Cardiac fibroblast (primary cell): Measurements from ENCODE around the gene ZNF581.

ENCODE experiments used
- DNase-seq, 2 donors: peaks; one replicate each; pipeline versions ENCODE4 v3.0.0 to v3.0.0-alpha.2; 2010; ENCODE audit warnings: low read depth in 2 of 2
- H3K4me3 ChIP-seq, 2 donors: replicated peaks in 1 of 2; 1 replicate in 1 of 2; 2 replicates in 1 of 2; pipeline ENCODE4 v1.5.1; 2011; ENCODE audit warnings: low read depth in 2 of 2, low read length in 2 of 2, mild to moderate bottlenecking in 2 of 2, moderate library complexity in 1 of 2
- CTCF ChIP-seq: IDR thresholded peaks from one replicate; pipeline ENCODE4 v1.5.1; 2011; ENCODE audit warnings: low read depth, mild to moderate bottlenecking, low read length, inconsistent platforms

Gene ZNF581

DNA sequence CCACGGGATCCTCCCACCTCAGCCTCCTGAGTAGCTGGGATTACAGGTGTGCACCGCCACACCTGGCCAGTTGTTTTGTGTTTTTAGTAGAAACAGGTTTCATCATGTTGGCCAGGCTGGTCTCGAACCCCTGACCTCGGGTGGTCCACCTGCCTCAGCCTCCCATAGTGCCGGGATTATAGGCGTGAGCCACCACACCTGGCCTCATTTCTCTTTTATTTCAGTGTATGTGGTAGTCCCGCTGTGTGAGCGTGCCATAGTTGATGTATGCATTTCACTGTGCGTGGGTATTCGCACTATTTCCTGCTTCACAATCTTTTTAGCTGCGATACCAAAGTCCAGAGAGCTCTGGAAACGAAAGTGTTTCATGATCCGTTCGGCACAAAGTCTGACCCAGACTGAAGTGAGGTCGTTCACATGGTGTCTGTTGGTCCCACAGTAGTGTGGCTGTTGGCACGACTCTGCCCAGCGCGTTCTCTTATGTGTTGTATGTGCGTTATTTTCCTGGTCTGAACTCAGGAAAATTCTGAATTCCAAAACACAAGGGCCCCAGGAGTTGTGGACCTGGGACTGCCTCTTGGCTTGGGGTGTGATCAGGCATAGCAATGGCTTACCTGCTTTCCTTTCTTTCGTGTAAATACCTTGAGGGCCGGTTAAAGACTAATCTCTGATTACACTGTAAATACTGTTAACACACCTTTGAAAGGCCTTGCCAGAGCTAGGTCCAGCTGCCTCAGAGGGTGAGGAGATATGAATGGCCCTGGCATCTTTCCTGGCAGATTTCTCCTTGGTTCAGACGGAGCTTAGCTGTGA lies 40.2 kb downstream of the ZNF581 start:
- no peak for DNase-seq
- TF ChIP-seq CTCF = no peak

GRCh38 chr19:55684946-55685681 lies 41.7 kb downstream of the ZNF581 start:
- no peak for TF ChIP-seq CTCF
- no peak overlapping the region for H3K4me3 ChIP-seq
- no peak for DNase-seq

More for the DNA sequence above, 40.2 kb downstream of the ZNF581 start:
- H3K4me3 ChIP-seq = no peak overlapping the region

GRCh38 chr19:55685776-55686175 lies 42.3 kb downstream of the ZNF581 start:
- TF ChIP-seq CTCF = no peak
- DNase-seq = no peak
- no peak overlapping the region for H3K4me3 ChIP-seq

- DNase-seq = no peak
- no peak overlapping the region for H3K4me3 ChIP-seq
- TF ChIP-seq CTCF = no peak
These were observed 43.0 kb downstream of the ZNF581 start for GRCh38 chr19:55686311-55687050.

- DNase-seq = no peak
- no peak overlapping the region for H3K4me3 ChIP-seq
- no peak for TF ChIP-seq CTCF
These were observed 44.1 kb downstream of the ZNF581 start for GRCh38 chr19:55687281-55688201.
